HepG2 (cell line): ENCODE results near the gene ZG16B.

Experiments used
- NCOA2 ChIP-seq: sonication (generic); formaldehyde crosslinking; IDR thresholded peaks from 2 replicates; pipeline ENCODE4 v1.8.0; 2022; ENCODE audit warnings: inconsistent platforms
- TCF12 ChIP-seq, 2 experiments: fragments of 450-650 bp in 1 of 2; sonication (generic) in 1 of 2; formaldehyde crosslinking in 1 of 2; IDR thresholded peaks; 2 replicates each; pipeline versions ENCODE4 v1.6.1 to v1.8.0; 2017 to 2022; ENCODE audit warnings: antibody characterized with exemption in 1 of 2, mild to moderate bottlenecking in 1 of 2, missing genetic modification reagents in 1 of 2, moderate library complexity in 1 of 2
- ZKSCAN8 ChIP-seq: IDR thresholded peaks from 2 replicates; pipeline ENCODE4 v1.6.1; 2016; ENCODE audit warnings: borderline replicate concordance, missing genetic modification reagents, missing compliant biosample characterization
- ZNF761 ChIP-seq: sonication (generic); formaldehyde crosslinking; conservative IDR thresholded peaks from 2 replicates; pipeline ENCODE4 v1.4.0; 2020; ENCODE audit warnings: mild to moderate bottlenecking, missing genetic modification reagents
- ZNF772 ChIP-seq: sonication (generic); formaldehyde crosslinking; IDR thresholded peaks from 2 replicates; pipeline ENCODE4 v1.5.0; 2020; ENCODE audit warnings: mild to moderate bottlenecking, missing genetic modification reagents
- TF ChIP-seq, protein P1 (sequence below), 2 experiments: IDR thresholded peaks; 2 replicates each; pipeline ENCODE4 v1.6.1; 2011 to 2012; ENCODE audit warnings: low read length in 2 of 2, borderline replicate concordance in 1 of 2, low read depth in 1 of 2, mild to moderate bottlenecking in 1 of 2, moderate library complexity in 1 of 2
- TF ChIP-seq, protein P2 (sequence below): IDR thresholded peaks from 2 replicates; pipeline ENCODE4 v1.6.1; 2018; ENCODE audit warnings: missing genetic modification reagents

- TF ChIP-seq TCF12 (IDR thresholded peaks at IDR 0.05), result no peak
- TF ChIP-seq TCF12 (CRISPR knock-in tag; IDR thresholded peaks at IDR 0.05), result no peak
- TF ChIP-seq ZNF761 (CRISPR knock-in tag), result no peak
- TF ChIP-seq, protein P1, sequence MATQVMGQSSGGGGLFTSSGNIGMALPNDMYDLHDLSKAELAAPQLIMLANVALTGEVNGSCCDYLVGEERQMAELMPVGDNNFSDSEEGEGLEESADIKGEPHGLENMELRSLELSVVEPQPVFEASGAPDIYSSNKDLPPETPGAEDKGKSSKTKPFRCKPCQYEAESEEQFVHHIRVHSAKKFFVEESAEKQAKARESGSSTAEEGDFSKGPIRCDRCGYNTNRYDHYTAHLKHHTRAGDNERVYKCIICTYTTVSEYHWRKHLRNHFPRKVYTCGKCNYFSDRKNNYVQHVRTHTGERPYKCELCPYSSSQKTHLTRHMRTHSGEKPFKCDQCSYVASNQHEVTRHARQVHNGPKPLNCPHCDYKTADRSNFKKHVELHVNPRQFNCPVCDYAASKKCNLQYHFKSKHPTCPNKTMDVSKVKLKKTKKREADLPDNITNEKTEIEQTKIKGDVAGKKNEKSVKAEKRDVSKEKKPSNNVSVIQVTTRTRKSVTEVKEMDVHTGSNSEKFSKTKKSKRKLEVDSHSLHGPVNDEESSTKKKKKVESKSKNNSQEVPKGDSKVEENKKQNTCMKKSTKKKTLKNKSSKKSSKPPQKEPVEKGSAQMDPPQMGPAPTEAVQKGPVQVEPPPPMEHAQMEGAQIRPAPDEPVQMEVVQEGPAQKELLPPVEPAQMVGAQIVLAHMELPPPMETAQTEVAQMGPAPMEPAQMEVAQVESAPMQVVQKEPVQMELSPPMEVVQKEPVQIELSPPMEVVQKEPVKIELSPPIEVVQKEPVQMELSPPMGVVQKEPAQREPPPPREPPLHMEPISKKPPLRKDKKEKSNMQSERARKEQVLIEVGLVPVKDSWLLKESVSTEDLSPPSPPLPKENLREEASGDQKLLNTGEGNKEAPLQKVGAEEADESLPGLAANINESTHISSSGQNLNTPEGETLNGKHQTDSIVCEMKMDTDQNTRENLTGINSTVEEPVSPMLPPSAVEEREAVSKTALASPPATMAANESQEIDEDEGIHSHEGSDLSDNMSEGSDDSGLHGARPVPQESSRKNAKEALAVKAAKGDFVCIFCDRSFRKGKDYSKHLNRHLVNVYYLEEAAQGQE (IDR thresholded peaks at IDR 0.05; ENCODE audit: borderline replicate concordance in 1 of 2, low read depth in 1 of 2, low read length in 2 of 2), result no peak
- TF ChIP-seq, protein P2, sequence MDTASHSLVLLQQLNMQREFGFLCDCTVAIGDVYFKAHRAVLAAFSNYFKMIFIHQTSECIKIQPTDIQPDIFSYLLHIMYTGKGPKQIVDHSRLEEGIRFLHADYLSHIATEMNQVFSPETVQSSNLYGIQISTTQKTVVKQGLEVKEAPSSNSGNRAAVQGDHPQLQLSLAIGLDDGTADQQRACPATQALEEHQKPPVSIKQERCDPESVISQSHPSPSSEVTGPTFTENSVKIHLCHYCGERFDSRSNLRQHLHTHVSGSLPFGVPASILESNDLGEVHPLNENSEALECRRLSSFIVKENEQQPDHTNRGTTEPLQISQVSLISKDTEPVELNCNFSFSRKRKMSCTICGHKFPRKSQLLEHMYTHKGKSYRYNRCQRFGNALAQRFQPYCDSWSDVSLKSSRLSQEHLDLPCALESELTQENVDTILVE (CRISPR knock-in tag), result no peak
- TF ChIP-seq ZNF772 (CRISPR knock-in tag), result no peak
- no peak for TF ChIP-seq NCOA2 (CRISPR knock-in tag)
- no peak for TF ChIP-seq ZKSCAN8 (CRISPR knock-in tag)
Observed at GRCh38 chr16:2856686-2857450, 26.8 kb downstream of the ZG16B start.
